ENCODE measurements around the gene SPN. TPM values are rescaled to one million over a fixed set of nuclear protein-coding genes. Genes with fewer than 3 reads are reported as not detected.
A peak's percentile ranks its signal among the peaks of the same experiment; 100 is the strongest.

The SPN gene
- total and polyA plus RNA-seq, 7 donors, result 0.13 to 1.5 (median 0.54) TPM

GRCh38 chr16:29643596-29643995, 19.5 kb upstream of the SPN start:
- intact Hi-C loops (cut with DNase I), result no loop called here
- Histone ChIP-seq H3K36me3 (ENCODE audit: insufficient read depth in 1 of 2, low read depth in 1 of 2) (no peaks in the 10 kb centered on the region), H3K27ac (no peak overlapping the region), H3K4me1 (no peaks in the 10 kb centered on the region), H3K9me3 (no peaks in the 10 kb centered on the region), H3K4me3 (no peak overlapping the region), H3K27me3 (ENCODE audit: insufficient read depth in 3 of 3, low read length in 2 of 3) (no peaks in the 10 kb centered on the region)
- WGBS, 3 donors, result 87 to 95% (median 90%) methylated on average over 7 of the region's 7 CpGs
- DNase-seq (no peak), ATAC-seq (no peak)
- no peak for TF ChIP-seq CTCF (IDR thresholded peaks at IDR 0.05)

GRCh38 chr16:29644338-29644857, 18.6 kb upstream of the SPN start:
- ATAC-seq, result no peak

GRCh38 chr16:29644973-29645693, 17.9 kb upstream of the SPN start:
- Histone ChIP-seq H3K4me1 (no peaks in the 10 kb centered on the region), H3K27ac (no peak overlapping the region), H3K9me3 (no peaks in the 10 kb centered on the region), H3K4me3 (no peak overlapping the region), H3K27me3 (ENCODE audit: insufficient read depth in 3 of 3, low read length in 2 of 3) (no peaks in the 10 kb centered on the region), H3K36me3 (ENCODE audit: insufficient read depth in 1 of 2, low read depth in 1 of 2) (no peaks in the 10 kb centered on the region)
- TF ChIP-seq CTCF (IDR thresholded peaks at IDR 0.05), result no peak
- WGBS, 3 donors, result 70 to 87% (median 84%) methylated on average over 4 of the region's 4 CpGs
- DNase-seq (no peak), ATAC-seq (no peak)
- intact Hi-C loops (cut with DNase I), result no loop called here

More at GRCh38 chr16:29644338-29644857, 18.6 kb upstream of the SPN start:
- no peaks in the 10 kb centered on the region for H3K4me1 ChIP-seq
- no peak for TF ChIP-seq CTCF (IDR thresholded peaks at IDR 0.05)
- H3K27me3 ChIP-seq (ENCODE audit: insufficient read depth in 3 of 3, low read length in 2 of 3), result no peaks in the 10 kb centered on the region
- intact Hi-C loops (cut with DNase I), result no loop called here
- H3K27ac ChIP-seq, result no peak overlapping the region
- peak in 1 of 2 donors; percentile 5 for DNase-seq
- no peaks in the 10 kb centered on the region for H3K36me3 ChIP-seq (ENCODE audit: insufficient read depth in 1 of 2, low read depth in 1 of 2)
- no peak overlapping the region for H3K4me3 ChIP-seq
- H3K9me3 ChIP-seq, result no peaks in the 10 kb centered on the region
- WGBS, 3 donors, result 87 to 92% (median 87%) methylated on average over 9 of the region's 9 CpGs

- Histone ChIP-seq H3K4me3 (no peak overlapping the region), H3K27ac (no peak overlapping the region), H3K4me1 (no peaks in the 10 kb centered on the region), H3K27me3 (ENCODE audit: insufficient read depth in 3 of 3, low read length in 2 of 3) (no peaks in the 10 kb centered on the region), H3K36me3 (ENCODE audit: insufficient read depth in 1 of 2, low read depth in 1 of 2) (no peaks in the 10 kb centered on the region), H3K9me3 (no peaks in the 10 kb centered on the region)
- intact Hi-C loops (cut with DNase I), result no loop called here
- no peak for TF ChIP-seq CTCF (IDR thresholded peaks at IDR 0.05)
- DNase-seq (no peak), ATAC-seq (no peak)
- 59 to 84% (median 75%) methylated on average over 4 of the region's 4 CpGs for WGBS, 3 donors
These were observed 17.3 kb upstream of the SPN start for GRCh38 chr16:29645694-29646187.

Data from psoas muscle (tissue), 8 donors.